Kidney (tissue), 14 donors: ENCODE data around the gene SAMD3. TPM values are rescaled to one million over a fixed set of nuclear protein-coding genes. Genes with fewer than 3 reads are reported as not detected.

ENCODE experiments used
- DNase-seq, 5 donors: peaks; one replicate each; pipeline ENCODE4 v3.0.0-alpha.2; 2013 to 2020
- FAIRE-seq: peaks from 2 replicates; lab custom pipeline; 2012; peaks lifted over from hg19 to GRCh38; lab: Jason Lieb, UNC
- H3K27ac ChIP-seq, 2 donors: one replicate each; pipeline ENCODE4 v1.7.0; 2013; ENCODE audit warnings: low read depth in 2 of 2, low read length in 2 of 2, inconsistent platforms in 1 of 2
- H3K27me3 ChIP-seq: one replicate; pipeline ENCODE4 v1.7.1; 2013; ENCODE audit warnings: low read length, inconsistent platforms; ENCODE audit not compliant: control insufficient read depth, insufficient read depth
- H3K36me3 ChIP-seq, 3 donors: one replicate each; pipeline versions ENCODE4 v1.7.0 to v1.7.1; 2013; ENCODE audit warnings: low read length in 3 of 3, control low read depth in 1 of 3, inconsistent platforms in 1 of 3; ENCODE audit not compliant: insufficient read depth in 3 of 3, control insufficient read depth in 2 of 3
- H3K4me1 ChIP-seq, 3 donors: one replicate each; pipeline versions ENCODE4 v1.7.0 to v1.7.1; 2013; ENCODE audit warnings: low read length in 3 of 3, inconsistent platforms in 1 of 3, low read depth in 1 of 3; ENCODE audit not compliant: control insufficient read depth in 2 of 3, insufficient read depth in 2 of 3
- H3K4me3 ChIP-seq, 3 donors: one replicate each; pipeline versions ENCODE4 v1.7.0 to v1.8.1; 2013; ENCODE audit warnings: low read length in 3 of 3, control low read depth in 1 of 3, inconsistent platforms in 1 of 3
- H3K9ac ChIP-seq, 3 donors: one replicate each; pipeline versions ENCODE4 v1.7.0 to v1.7.1; 2013; ENCODE audit warnings: low read length in 3 of 3, control low read depth in 1 of 3, inconsistent platforms in 1 of 3
- H3K9me3 ChIP-seq, 3 donors: one replicate each; pipeline versions ENCODE4 v1.7.0 to v1.7.1; 2013; ENCODE audit warnings: low read length in 3 of 3, control low read depth in 1 of 3, inconsistent platforms in 1 of 3; ENCODE audit not compliant: control insufficient read depth in 2 of 3, insufficient read depth in 1 of 3
- CTCF ChIP-seq: IDR thresholded peaks from 3 replicates; pipeline ENCODE4 v1.5.1; 2012; ENCODE audit warnings: mild to moderate bottlenecking, moderate library complexity, borderline replicate concordance; ENCODE audit not compliant: insufficient read depth; ENCODE audit errors: extremely low read depth
- intact Hi-C: fragments of 100-400 bp; cut with DNase I; formaldehyde crosslinking; loops from one replicate; pipeline ENCODE4 v1.11.1; 2022
- polyA plus RNA-seq: library from polyadenylated mRNA; stranded (reverse); fragments of 350-450 nt; fragmentation: Illumina TruSeq; extraction: RNeasy Lipid Tissue Mini Kit (QIAGEN cat#74804); gene quantifications from one replicate; pipeline ENCODE4 v1.2.3, GENCODE V29; 2014; ENCODE audit warnings: low read depth, low replicate concordance; ENCODE audit not compliant: insufficient read depth
- total RNA-seq: library from RNA; stranded (reverse); fragmentation: NEBNext Ultra II Directional; extraction: Animal tissue kit (Norgen Biotek cat#: 25700); gene quantifications from one replicate; pipeline ENCODE4 v1.2.1, GENCODE V29; 2021
- donor health status: control.
- donor health status: control.
- donor health status: control.
- donor health status: control.
- donor health status: control.
- donor health status: DM: yes; HTN: yes; CAD: no.
- donor health status: Normal renal cell carcinoma (clear cell type).

Gene SAMD3
- total and polyA plus RNA-seq, 2 donors from 2014 or later = 1.1 to 3.5 TPM

DNA sequence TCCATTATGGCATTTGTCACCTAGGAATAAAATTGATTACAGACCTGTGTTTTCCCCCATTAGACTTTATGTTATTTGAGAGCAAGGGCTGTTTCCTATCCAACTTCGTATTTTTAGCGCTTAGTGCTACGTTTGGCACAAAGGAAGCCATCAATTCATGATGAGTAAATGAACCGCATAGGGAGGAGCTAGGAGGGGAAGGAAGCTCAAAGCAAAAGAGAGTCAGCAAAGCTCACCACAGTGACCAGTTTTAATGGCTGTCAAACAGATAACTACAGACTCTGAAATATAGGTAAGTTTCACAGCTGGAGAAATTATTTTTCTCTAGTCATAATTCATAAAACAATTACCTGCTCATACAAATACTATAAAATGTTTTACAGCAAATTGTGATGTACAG lies 6.9 kb upstream of the SAMD3 start:
- Histone ChIP-seq H3K4me3 (no peak overlapping the region), H3K27me3 (no peaks in the 10 kb centered on the region), H3K9me3 (no peaks in the 10 kb centered on the region), H3K9ac (no peak overlapping the region), H3K27ac (no peak overlapping the region), H3K4me1 (no peaks in the 10 kb centered on the region), H3K36me3 (no peaks in the 10 kb centered on the region)
- FAIRE-seq = no peak
- DNase-seq = no peak
- TF ChIP-seq CTCF = no peak
- intact Hi-C loops = no loop called here

DNA sequence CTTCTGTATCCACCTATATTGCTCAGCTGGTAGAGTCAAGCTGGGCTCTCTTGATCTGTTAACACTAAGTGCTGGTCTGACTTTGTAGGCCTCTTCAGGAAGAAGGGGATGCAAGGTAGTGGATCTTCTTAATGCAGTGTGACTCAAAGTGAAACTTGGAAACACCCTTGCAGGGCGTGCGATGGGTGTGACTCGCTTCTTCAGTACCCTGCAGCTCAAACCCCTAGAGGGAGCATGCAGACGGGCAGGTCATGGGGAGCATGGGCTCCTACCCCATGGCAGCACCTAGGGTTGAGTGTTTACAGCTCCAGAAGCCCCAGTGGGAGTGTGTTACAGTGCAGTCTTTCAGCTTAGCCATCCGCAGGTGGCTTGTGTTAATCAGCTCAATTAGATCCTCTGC lies 757 bp upstream of the SAMD3 start:
- intact Hi-C loops = no loop called here
- FAIRE-seq (no peak), DNase-seq (no peak)
- no peak overlapping the region for H3K4me3 ChIP-seq
- no peak overlapping the region for H3K27ac ChIP-seq
- H3K27me3 ChIP-seq = no peaks in the 10 kb centered on the region
- no peaks in the 10 kb centered on the region for H3K36me3 ChIP-seq
- H3K9ac ChIP-seq = no peak overlapping the region
- no peaks in the 10 kb centered on the region for H3K9me3 ChIP-seq
- no peak for TF ChIP-seq CTCF
- H3K4me1 ChIP-seq = no peaks in the 10 kb centered on the region

GRCh38 chr6:130218134-130218533 lies 4.6 kb downstream of the SAMD3 start:
- Histone ChIP-seq H3K4me3 (no peak overlapping the region), H3K4me1 (no peaks in the 10 kb centered on the region), H3K9ac (no peak overlapping the region), H3K27ac (no peak overlapping the region), H3K36me3 (no peaks in the 10 kb centered on the region), H3K27me3 (no peaks in the 10 kb centered on the region), H3K9me3 (no peaks in the 10 kb centered on the region)
- TF ChIP-seq CTCF = no peak
- FAIRE-seq = no peak
- intact Hi-C loops = no loop called here
- no peak for DNase-seq

GRCh38 chr6:130216620-130217019 lies 6.1 kb downstream of the SAMD3 start:
- H3K4me1 ChIP-seq = no peaks in the 10 kb centered on the region
- H3K9ac ChIP-seq = no peak overlapping the region
- no peaks in the 10 kb centered on the region for H3K27me3 ChIP-seq
- no peak overlapping the region for H3K4me3 ChIP-seq
- TF ChIP-seq CTCF = no peak
- FAIRE-seq (no peak), DNase-seq (no peak)
- H3K27ac ChIP-seq = no peak overlapping the region
- no peaks in the 10 kb centered on the region for H3K9me3 ChIP-seq
- intact Hi-C loops = no loop called here
- no peaks in the 10 kb centered on the region for H3K36me3 ChIP-seq
